ENCODE results near the gene ZFP1. TPM values are rescaled to one million over a fixed set of nuclear protein-coding genes. Genes with fewer than 3 reads are reported as not detected.

Gene ZFP1
- total and polyA plus RNA-seq, 9 of the 15 experiments (the other 6 are each of a cell fraction or from before 2014, with no cell fraction given), result 2.6 to 14.7 (median 11.6) TPM

DNA sequence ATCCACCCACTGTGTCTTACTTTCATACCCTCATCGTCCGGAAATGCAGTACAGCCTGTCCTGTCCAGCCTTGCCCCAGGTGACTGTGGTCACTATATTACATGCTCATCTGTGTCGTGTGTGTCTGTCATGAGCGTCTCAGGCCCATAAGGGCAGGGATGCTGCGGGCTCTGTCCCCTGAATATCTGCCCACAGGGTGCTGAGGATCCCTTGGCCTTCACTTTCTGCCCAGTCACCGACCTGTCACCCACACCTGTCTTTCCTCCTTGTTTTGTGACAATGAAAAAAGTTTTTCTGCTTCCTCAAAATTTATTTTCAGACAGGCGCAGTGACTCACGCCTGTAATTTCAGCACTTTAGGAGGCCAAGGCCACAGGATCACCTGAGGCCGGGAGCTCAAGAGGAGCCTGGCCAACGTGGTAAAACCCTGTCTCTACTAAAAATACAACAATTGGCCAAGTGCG, 69.1 kb downstream of the ZFP1 start (continued):
- TF ChIP-seq, protein P1, sequence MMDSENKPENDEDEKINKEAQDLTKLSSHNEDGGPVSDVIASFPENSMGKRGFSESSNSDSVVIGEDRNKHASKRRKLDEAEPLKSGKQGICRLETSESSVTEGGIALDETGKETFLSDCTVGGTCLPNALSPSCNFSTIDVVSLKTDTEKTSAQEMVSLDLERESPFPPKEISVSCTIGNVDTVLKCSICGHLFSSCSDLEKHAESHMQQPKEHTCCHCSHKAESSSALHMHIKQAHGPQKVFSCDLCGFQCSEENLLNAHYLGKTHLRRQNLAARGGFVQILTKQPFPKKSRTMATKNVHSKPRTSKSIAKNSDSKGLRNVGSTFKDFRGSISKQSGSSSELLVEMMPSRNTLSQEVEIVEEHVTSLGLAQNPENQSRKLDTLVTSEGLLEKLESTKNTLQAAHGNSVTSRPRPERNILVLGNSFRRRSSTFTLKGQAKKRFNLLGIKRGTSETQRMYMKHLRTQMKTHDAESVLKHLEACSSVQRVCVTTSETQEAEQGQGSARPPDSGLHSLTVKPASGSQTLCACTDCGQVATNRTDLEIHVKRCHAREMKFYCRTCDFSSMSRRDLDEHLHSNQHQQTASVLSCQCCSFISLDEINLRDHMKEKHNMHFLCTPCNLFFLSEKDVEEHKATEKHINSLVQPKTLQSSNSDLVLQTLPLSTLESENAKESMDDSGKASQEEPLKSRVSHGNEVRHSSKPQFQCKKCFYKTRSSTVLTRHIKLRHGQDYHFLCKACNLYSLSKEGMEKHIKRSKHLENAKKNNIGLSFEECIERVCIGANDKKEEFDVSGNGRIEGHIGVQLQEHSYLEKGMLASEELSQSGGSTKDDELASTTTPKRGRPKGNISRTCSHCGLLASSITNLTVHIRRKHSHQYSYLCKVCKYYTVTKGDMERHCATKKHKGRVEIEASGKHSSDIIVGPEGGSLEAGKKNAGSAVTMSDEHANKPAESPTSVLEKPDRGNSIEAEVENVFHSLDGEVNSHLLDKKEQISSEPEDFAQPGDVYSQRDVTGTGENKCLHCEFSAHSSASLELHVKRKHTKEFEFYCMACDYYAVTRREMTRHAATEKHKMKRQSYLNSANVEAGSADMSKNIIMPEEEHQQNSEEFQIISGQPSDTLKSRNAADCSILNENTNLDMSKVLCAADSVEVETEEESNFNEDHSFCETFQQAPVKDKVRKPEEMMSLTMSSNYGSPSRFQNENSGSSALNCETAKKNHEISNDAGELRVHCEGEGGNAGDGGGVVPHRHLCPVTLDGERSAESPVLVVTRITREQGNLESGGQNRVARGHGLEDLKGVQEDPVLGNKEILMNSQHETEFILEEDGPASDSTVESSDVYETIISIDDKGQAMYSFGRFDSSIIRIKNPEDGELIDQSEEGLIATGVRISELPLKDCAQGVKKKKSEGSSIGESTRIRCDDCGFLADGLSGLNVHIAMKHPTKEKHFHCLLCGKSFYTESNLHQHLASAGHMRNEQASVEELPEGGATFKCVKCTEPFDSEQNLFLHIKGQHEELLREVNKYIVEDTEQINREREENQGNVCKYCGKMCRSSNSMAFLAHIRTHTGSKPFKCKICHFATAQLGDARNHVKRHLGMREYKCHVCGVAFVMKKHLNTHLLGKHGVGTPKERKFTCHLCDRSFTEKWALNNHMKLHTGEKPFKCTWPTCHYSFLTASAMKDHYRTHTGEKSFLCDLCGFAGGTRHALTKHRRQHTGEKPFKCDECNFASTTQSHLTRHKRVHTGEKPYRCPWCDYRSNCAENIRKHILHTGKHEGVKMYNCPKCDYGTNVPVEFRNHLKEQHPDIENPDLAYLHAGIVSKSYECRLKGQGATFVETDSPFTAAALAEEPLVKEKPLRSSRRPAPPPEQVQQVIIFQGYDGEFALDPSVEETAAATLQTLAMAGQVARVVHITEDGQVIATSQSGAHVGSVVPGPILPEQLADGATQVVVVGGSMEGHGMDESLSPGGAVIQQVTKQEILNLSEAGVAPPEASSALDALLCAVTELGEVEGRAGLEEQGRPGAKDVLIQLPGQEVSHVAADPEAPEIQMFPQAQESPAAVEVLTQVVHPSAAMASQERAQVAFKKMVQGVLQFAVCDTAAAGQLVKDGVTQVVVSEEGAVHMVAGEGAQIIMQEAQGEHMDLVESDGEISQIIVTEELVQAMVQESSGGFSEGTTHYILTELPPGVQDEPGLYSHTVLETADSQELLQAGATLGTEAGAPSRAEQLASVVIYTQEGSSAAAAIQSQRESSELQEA (IDR thresholded peaks at IDR 0.05; ENCODE audit: low read depth), result no peak
- no peak for TF ChIP-seq CHD4 (IDR thresholded peaks at IDR 0.05; ENCODE audit: insufficient read depth, insufficient replicate concordance, low read depth, low read length, poor library complexity, severe bottlenecking)
- TF ChIP-seq STAG1 (CRISPR knock-in tag; IDR thresholded peaks at IDR 0.05; ENCODE audit: borderline replicate concordance), result no peak
- TF ChIP-seq MXI1 (IDR thresholded peaks at IDR 0.05; ENCODE audit: low read depth, low read length), result no peak
- no peak for TF ChIP-seq FOS (IDR thresholded peaks at IDR 0.05; ENCODE audit: extremely low read depth, insufficient read length)

All from K562 (cell line).